T follicular helper cell (primary cell): ENCODE data around the gene PTGES2.
"Not testable (repeated sequence)": the region's sequence is repeated elsewhere in the genome, so short reads cannot be mapped to it uniquely, and the experiment has no call there.

Source experiments
- DNase-seq: peaks from one replicate; pipeline ENCODE4 v3.0.0-alpha.2; 2020; ENCODE audit warnings: low read depth

Gene PTGES2

GRCh38 chr9:128136816-128137793, 9.6 kb upstream of the PTGES2 start:
- no peak for DNase-seq

GRCh38 chr9:128135561-128135960, 8.0 kb upstream of the PTGES2 start:
- DNase-seq = not testable (repeated sequence)

GRCh38 chr9:128132139-128132538, 4.6 kb upstream of the PTGES2 start:
- DNase-seq = not testable (repeated sequence)

DNA sequence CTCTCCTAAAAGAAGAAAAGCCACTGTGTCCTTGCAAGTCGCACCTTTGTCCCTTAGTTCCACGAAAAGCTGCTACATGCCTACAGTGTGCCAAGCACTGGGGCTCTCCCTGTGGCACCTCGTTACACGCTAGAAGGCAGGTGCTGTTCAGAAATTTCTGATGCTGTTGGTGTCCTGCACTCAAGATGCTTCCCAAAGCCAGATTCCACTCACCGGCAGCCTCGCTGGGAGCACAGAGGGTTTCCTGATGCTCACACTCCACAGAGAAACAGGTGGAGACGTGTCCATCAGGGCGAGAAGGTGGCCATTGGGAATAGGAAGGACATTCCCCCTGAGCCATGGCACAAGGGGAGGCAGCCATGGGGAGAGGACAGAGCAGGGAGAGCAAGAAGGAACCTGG, 3.8 kb upstream of the PTGES2 start:
- not testable (repeated sequence) for DNase-seq

- DNase-seq = not testable (repeated sequence)
These were observed 3.1 kb upstream of the PTGES2 start for GRCh38 chr9:128130651-128131050.

- DNase-seq = peak; percentile 35
These were observed 2.6 kb upstream of the PTGES2 start for GRCh38 chr9:128129976-128130590.

- DNase-seq = no peak
These were observed 1.5 kb upstream of the PTGES2 start for GRCh38 chr9:128128836-128129590.

GRCh38 chr9:128127990-128128835, 684 bp upstream of the PTGES2 start:
- DNase-seq = peak; percentile 80

DNA sequence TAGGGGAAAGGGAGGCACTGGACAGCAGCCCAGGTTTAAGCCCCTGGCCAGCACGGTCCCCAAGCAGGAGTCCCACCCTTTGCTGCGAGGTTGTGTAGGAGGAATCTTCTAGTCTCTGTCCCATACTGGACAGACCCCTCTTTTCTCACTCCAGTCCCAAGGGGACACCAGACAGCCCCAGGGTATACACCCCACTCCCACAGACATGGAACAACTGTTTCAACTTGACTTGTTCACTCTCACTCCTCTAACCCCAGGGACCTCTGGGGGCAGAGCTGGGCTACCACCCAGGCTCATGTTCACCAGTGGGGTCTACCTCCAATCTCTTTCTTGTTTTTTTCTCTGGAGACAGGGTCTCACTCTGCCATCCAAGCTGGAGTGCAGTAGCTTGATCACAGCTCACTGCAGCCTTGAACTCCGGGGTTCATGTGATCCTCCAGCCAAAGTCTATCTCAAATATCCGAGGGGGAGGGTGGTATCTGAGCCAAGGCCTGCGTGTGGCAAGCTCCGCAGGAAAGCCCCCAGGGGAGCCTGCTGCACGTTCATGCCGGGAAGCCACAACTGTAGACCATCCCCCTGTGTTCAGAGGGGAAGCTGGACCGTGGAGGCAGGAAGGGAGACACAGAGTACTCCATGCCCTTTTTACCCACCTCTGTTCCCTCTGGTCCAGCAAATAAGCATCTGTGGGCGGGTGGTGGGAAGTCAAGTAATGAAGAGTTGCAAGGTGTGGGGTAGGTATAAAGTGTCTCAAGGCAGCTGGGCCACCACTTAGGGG, 1.8 kb downstream of the PTGES2 start:
- no peak for DNase-seq

DNA sequence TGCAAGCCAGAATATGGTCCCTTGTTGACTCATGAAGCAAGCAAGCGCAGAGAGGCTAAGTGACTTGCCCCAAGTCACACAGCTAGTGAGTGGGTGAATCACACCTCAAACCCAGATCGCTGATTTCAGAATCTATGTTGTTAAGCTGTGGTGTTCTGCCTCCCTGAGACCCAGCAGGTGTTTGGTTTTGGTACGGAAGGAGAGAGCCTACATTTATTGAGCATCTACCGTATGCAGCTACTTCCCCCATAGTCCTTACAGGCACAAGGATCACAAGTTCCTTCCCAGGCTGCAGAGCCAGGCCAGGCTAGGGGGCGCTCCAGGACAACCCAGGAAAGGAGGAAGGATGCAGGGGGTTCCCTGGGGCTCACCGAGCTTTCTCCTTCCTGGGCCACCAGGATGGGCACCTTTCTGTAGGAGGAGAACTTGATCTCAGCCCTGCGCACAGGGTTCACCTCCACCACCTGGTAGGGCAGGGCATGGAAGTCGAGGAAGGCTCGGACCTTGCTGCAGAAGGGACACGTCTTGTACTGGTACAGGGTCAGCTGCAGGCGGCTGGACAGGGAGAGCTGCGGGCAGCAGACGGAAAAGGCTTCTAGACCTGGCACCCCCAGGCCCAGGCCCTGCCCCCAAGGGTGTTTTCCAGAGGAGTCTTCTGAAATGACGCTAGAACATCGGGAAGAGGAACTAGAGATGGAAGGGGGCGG, 2.5 kb downstream of the PTGES2 start:
- DNase-seq = no peak

GRCh38 chr9:128124451-128124850, 3.1 kb downstream of the PTGES2 start:
- no peak for DNase-seq

- no peak for DNase-seq
These were observed 4.0 kb downstream of the PTGES2 start for GRCh38 chr9:128123451-128124080.

DNA sequence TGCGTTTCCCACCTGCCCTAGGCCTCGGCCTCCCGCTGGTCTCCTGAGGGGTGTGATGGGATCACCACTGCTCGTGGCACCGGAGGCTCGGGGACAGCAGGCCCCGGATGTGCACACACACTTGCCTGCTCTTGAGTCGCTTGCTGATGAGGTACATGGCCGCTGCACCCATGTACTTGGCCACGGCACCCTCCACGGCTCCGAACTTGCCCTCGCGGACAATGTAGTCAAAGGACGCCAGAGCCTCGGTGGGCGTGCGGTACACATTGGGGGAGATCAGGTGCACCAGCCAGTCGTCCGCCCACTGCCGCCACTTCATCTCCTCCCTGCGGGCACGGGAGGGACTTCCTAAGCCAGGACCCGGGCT, 4.7 kb downstream of the PTGES2 start:
- DNase-seq = no peak

GRCh38 chr9:128121924-128122808, 5.4 kb downstream of the PTGES2 start:
- no peak for DNase-seq

- DNase-seq = no peak
These were observed 6.1 kb downstream of the PTGES2 start for GRCh38 chr9:128121466-128121810.

DNA sequence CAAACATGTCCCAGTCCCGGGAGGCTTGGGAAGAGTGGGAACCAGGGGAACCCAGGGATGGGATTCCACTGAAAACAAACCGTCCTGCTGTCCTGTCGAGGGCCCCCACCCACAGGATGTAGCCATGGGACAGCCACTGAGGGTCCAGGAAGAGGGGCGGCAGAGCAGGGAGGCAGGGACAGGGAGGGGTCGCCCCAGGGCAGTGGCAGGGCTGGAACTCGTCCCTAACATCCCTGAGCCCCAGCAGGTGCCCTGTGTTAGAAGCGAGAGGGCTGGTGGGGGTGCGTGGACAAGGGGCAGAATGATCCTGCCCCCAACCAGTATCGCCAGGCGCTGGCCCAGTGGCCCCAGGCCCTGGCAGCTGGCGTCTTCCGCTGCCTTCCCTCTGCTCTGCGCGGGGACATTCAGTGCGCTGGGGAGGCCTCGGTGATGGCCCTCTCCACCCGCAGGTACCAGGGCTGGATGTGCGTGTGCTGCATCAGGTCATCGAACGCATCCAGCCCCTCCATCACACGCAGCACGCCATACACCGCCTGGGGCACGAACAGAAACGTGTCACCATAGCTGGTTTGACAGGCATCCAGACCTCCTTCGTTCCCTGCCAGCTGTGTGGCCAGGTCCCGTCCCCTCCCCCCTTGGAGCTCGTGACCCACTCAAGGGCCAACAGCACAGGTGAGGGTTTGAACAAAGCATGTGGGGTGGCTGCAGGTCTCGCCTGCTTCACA, 6.6 kb downstream of the PTGES2 start:
- no peak for DNase-seq

- no peak for DNase-seq
These were observed 7.3 kb downstream of the PTGES2 start for GRCh38 chr9:128120061-128120740.
